Heart left ventricle (tissue), 13 donors: ENCODE measurements around the gene TPK1.

Source experiments
- CTCF ChIP-seq, 12 donors: fragments of 200-600 bp; sonication (generic) in 4 of 12; IDR thresholded peaks; one replicate each; pipeline versions ENCODE4 v1.5.0 to v1.8.0; 2018 to 2022; ENCODE audit warnings: antibody characterized with exemption in 12 of 12, mild to moderate bottlenecking in 5 of 12
- POLR2A ChIP-seq, 2 donors: fragments of 450-650 bp; IDR thresholded peaks; one replicate each; pipeline ENCODE4 v1.6.1; 2017; ENCODE audit warnings: antibody characterized with exemption in 2 of 2, mild to moderate bottlenecking in 2 of 2, moderate library complexity in 2 of 2
- donor health status: ischemic (EF 13 %, LVEDD 7.1; RV severe dilation, severe dysfunction).
- donor health status: DM: no; HTN: yes; CAD: no.
- donor health status: DM: no; HTN: no; CAD: no.
- donor health status: ischemic (EF 25% LVEDD 6.9; RV normal size, moderate dysfunction).
- donor health status: ischemic (EF 25% LVEDD 5.7; RV mildly dilated, moderate dysfunction).
- donor health status: ischemic (EF 35%, LVEDD 5.7; RV mildly dilated, moderate dysfunction).
- donor health status: nonischemic (EF 11% LVEDD 7.7; RV severe dilation, severe dysfunction).
- donor health status: DM: yes; HTN: yes; CAD: no.
- donor health status: PGD.
- donor health status: ischemic (EF 29% LVEDD 5.4; RV normal size, mild dysfunction).
- donor health status: nonischemic (EF 23%, LVEDD 6.1; RV moderate dilation, normal function).

DNA sequence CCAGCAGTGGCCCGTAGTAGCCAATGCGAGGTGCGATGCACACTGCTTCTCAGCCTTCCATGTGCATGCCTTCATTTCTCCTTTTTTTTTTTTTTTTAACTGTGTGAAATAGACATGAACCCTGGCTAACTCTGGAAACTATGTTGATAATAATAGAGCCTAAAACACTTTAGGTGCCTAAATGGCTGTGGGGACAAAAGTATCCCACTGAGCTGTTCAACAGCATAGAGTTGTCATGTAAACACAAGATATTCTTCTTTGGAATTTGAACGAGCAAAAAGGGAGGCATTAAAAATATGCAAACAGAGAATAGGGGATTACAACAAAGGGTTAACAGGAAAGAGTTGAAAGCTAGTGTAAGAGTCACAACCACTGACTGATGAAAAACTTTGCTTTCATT lies 270.3 kb downstream of the TPK1 start:
- no peak for TF ChIP-seq CTCF (IDR thresholded peaks at IDR 0.05)
- TF ChIP-seq POLR2A (IDR thresholded peaks at IDR 0.05) = no peak
